Epithelial cell of esophagus (primary cell): Measurements from ENCODE around the gene ARHGAP26.
A peak's percentile ranks its signal among the peaks of the same experiment; 100 is the strongest.

Experiments
- DNase-seq: peaks from one replicate; pipeline ENCODE4 v3.0.0; 2010; ENCODE audit warnings: low read depth
- H3K4me3 ChIP-seq: 2 replicates; pipeline ENCODE4 v1.5.1; 2011; ENCODE audit warnings: mild to moderate bottlenecking, low read length, control low read depth
- CTCF ChIP-seq: IDR thresholded peaks from 2 replicates; pipeline ENCODE4 v1.5.1; 2011; ENCODE audit warnings: low read depth, mild to moderate bottlenecking, low read length, control low read depth, inconsistent platforms; ENCODE audit not compliant: insufficient read depth; ENCODE audit errors: missing control alignments

ARHGAP26 gene

GRCh38 chr5:142845954-142846398 is 75.8 kb downstream of the ARHGAP26 start:
- no peak for TF ChIP-seq CTCF
- H3K4me3 ChIP-seq, result no peak overlapping the region
- peak; percentile 55 for DNase-seq

GRCh38 chr5:142846406-142846805 is 76.2 kb downstream of the ARHGAP26 start:
- TF ChIP-seq CTCF, result no peak
- H3K4me3 ChIP-seq, result no peak overlapping the region
- no peak for DNase-seq

GRCh38 chr5:142847898-142848790 is 78.0 kb downstream of the ARHGAP26 start:
- no peak for TF ChIP-seq CTCF
- DNase-seq, result no peak
- H3K4me3 ChIP-seq, result no peak overlapping the region

- no peak for DNase-seq
- no peak for TF ChIP-seq CTCF
- no peak overlapping the region for H3K4me3 ChIP-seq
Measured at GRCh38 chr5:142849466-142849865, 79.3 kb downstream of the ARHGAP26 start.

- no peak for DNase-seq
- TF ChIP-seq CTCF, result no peak
- no peak overlapping the region for H3K4me3 ChIP-seq
Measured at GRCh38 chr5:142849880-142850279, 79.7 kb downstream of the ARHGAP26 start.

GRCh38 chr5:142851731-142852130 is 81.6 kb downstream of the ARHGAP26 start:
- no peak overlapping the region for H3K4me3 ChIP-seq
- TF ChIP-seq CTCF, result no peak
- DNase-seq, result no peak

GRCh38 chr5:142852416-142853198 is 82.4 kb downstream of the ARHGAP26 start:
- no peak overlapping the region for H3K4me3 ChIP-seq
- no peak for TF ChIP-seq CTCF
- DNase-seq, result no peak
